NCI-H2227 treated with DMSO at 0.1 percent for 48 hours (cell line): ENCODE measurements around the gene ALS2.
"Not testable (repeated sequence)": the region's sequence is repeated elsewhere in the genome, so short reads cannot be mapped to it uniquely, and the experiment has no call there.

Experiments used
- DNase-seq: peaks from one replicate; lab custom pipeline; 2025; lab: John Stamatoyannopoulos, UW

The ALS2 gene

DNA sequence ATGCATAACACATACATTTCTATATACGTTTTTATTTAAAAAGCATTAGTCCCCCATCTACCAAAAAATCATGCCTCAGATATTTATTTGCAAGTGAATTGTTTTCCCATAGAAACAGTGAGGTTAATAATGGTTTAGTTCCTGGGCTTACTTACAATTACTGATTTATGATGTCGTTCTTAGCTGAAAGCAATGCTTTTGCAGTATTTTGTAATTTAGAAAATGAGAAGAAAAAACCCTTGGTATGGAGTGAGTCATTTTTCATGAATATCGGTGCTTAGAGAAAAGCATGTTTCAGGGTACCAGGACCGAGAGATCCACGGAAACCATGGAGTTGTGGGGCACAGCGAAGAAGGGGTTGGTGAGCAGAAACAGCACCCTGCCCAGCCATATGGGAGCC lies 13.6 kb upstream of the ALS2 start:
- DNase-seq: no peak

DNA sequence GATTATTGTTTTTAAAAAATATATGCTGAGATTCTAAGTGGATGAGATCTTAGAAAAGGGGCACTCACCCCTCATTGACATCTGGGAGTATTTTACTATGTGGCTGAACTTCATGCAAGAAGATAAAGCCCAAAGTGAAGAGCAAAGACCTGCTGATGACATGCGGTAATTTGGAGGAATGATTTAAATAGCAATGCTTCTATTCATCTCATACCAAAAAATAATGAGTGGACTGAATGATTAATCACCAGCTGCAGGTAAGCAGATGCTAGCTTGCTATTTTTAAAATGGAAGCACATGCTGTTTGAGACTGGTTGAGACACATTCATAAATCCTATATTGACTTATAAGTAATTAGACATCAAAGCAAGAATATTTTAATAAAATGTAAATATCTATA lies 12.9 kb upstream of the ALS2 start:
- no peak for DNase-seq

DNA sequence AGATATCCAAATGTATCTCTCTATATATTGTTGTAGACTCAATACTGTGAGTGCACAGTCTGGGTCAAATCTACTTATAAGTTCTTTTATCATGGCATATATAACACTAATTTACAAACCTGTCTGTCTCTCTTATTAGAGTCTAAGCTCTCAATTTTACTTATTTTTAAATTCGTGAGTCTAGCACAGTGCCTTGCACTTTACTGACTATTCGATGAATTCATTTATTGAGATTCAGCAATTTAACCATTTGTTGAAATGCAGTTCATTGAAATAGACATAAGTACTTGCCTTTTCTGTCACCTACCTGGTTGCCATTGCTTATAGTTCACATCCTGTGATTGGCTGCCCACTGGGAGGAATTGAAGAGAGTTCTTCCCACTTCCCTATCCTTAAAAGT lies 10.3 kb upstream of the ALS2 start:
- DNase-seq: no peak

DNA sequence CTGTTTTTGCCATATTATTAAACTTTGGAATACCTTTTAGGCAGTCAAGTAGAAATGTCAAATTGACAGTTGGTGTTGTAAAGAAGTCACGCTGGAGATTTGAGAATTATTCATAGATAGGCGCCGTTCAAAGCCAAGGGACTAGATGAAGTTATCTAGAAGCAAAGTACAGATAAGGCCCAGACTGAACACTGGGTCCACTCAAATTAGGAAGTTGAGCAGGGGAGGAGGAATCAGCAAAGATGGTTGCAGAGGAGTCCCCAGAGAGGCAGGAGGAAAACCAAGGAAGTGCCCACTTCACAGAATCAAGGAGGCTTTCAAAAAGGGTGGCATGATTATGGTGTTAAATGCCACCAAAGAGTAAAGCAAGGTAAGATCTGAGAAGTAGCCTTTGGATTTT lies 9.6 kb upstream of the ALS2 start:
- DNase-seq: no peak

DNA sequence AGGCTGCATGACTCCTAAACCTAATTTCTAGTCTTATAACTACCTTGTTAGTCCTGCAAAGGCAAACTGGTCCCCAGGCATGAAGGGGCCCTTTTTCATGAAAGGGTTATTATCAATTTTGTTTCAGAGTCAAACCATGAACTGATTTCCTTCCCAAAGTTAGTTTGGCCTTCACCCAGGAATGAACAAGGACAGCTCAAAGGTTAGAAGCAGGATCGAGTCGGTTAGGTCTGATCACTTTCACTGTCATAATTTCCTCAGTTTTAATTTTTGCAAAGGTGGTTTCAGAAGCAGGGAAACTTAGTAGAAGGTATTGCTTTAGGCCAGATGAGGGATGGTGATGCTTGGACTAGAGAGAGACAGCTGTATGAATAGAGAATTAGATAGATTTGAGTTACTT lies 8.7 kb upstream of the ALS2 start:
- DNase-seq: no peak

DNA sequence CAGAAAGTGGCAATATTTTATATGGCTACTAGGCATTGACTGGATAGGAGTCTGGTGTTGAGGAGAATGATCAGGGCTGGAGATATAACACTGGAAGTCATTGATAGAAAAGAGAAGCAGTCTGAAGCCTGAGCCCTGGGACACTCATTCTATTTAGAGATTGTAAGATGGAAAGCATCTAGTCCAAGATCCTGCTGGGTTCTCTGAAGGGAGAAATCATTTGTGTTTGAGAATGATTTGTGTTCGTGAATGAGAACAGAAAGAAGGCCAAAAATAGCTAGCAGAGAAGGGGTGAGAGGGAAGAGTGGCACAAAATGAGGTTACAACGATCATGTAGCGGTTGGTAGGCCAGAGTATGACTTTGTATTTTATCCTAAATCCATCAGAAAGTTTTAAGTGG lies 7.6 kb upstream of the ALS2 start:
- DNase-seq: no peak

DNA sequence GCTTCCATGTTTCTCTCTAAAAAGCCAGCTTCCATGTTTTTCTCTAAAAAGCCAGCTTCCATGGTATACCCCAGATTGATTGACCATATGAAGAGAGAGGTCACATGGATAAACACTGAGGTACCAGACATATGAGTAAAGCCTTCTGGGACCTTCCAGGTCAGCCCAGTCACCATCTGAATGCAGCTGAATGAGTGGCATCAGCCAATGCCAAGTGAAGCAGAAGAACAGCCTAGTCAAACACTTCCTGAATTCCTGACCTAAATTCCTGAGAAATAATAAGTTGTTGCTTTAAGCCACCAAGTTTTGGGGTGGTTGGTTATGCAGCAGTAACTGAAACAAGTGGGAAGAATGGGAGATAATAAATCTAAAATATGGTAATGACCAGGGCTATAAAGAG lies 5.7 kb upstream of the ALS2 start:
- DNase-seq: no peak

DNA sequence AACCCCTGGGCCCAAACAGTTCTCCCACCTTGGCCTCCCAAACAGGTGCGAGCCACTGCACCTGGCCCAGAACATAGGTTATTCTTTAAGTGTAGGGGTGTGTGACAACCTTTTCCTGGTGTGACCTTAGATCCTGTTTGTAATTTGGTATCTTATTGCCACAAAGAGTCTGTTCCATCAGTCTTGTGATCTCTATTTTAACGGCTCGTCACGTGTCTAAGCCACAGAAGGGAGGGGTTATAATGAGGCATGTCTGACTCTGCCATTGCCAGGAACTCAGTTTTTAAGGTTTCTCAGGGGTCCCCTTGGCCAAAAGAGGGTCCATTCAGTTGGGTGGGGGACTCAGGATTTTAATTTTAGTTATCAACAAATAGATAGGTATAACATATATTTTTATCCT lies 4.4 kb upstream of the ALS2 start:
- DNase-seq: no peak

DNA sequence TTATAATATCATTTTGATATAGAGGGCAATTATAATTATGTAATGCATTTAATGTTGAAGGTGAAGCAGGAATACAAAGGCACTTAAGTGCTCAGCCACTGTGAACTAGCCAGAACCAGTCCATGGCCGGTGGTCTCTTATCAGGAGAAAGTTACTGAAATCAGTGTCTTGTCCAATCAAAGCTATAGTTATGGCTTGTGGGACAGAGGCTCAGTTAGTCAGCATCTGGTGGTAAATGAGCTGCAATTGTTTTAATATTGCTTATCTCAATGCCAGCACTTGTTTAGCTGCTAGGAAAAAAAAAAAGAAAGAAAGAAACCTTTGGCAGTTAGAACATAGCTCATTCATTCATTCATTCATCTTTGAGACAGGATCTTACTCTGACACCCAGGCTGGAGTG lies 3.8 kb upstream of the ALS2 start:
- no peak for DNase-seq

DNA sequence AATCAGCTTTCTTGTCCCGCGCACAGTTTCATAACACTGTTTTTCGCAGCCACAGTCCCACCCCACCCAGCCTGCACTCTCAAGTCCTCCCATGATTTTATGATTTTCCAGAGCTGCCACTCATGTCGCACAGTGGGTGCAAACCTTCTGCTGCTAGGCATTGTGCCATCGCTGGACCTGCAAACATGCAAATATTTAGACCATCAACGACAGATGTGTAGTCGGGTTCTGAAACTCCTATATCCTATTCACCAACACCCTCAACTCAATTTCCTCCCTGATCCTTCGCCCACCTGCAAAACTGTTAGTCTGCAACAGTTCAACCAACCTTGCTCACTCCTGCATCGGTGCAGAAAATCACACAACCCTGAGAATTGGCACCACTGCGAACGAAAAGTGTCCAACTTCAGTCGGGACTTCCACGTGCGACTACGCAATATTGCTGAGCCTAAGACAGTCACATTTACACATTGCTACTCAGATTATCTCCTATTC lies 871 bp upstream of the ALS2 start:
- peak; percentile 84 for DNase-seq

DNA sequence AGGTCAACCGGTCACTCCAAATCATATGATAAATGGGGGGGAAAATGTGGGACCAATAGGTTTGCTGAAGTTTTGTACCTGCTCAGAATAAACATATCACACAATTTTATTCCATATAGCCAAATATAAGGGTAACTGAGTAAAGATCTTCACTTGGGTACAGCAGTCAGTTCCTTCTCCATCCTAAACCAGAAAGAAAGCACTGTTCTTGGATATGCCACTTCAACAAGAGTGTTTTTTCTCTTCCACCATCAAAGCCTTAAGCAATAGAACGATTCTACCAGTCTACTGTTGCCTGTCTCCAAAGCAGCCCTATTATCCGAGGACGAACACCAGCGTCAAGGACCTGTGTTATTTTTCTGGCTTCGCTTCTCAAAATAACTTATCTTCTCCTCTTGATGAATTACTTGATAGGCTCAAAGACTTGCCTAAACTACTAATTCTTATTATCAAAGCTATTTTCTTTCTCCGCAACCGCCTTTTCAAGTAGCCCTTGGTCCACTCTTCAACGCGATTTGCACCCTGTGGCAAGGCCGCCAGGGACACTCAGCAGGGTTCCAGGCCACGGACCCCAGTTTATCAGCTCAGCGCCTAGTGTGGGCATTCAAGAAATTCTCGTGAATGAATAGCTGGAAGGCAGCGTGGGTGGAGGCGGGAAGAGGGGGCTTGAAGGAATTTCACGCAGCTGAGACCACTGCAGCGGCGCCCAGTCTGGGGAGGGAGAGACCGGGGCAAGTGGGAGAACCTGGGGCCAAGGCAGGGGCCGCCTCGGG lies 646 bp downstream of the ALS2 start:
- DNase-seq: peak; percentile 31

DNA sequence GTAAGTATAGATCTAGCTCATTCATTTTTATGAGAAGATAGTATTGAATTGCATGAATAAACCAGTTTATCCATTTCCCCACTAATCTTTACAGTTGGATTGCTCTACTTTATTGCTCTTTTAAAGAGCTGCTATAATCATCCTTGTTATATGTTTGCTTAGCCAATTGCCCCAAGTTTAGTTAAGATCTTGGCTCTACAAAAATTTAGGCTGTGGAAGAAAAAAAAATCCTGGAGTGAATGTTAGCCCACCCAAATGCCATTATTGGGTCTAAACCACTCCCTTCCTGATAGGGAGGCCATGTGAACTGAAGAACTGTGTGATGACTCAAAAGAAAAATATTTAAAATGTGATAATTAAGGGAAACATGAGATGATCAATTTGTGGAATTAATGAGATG lies 2.9 kb downstream of the ALS2 start:
- DNase-seq: no peak

DNA sequence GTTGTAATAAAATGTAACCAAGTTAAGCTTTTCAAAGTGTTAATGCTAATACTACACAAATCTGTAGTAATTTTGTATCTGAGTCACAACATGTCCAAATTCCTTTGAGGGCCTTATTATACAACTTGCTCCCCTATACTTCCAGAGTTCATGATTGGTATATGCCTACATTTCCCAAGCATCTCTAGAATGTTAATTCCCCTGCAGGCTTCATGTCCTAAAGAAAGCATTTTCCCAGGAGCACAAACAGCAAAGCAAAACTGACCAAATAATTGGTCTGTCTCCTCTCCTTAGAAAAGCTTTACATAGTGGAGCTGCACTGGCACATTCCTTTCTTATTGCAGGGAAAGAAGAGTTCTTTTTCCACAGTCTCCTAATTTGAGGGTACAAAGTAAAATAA lies 3.7 kb downstream of the ALS2 start:
- DNase-seq: no peak

DNA sequence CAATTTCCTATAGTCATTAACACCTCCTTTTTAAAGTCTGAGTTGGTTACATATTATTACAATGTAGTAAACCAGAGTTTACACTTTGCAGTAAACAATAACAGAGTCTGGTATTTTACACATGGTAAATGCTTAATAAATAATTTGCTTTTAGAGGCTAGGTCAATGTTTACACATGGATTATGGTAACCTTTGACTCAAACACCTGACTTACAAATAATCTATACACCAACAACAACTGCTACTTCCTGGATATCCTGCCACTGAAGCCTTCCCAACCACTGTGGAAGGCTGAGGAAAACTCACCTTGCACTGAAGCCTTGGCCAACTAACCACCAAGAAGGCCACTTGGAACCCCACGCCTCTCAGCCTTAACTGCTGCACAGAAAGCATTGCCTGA lies 5.4 kb downstream of the ALS2 start:
- DNase-seq: no peak

DNA sequence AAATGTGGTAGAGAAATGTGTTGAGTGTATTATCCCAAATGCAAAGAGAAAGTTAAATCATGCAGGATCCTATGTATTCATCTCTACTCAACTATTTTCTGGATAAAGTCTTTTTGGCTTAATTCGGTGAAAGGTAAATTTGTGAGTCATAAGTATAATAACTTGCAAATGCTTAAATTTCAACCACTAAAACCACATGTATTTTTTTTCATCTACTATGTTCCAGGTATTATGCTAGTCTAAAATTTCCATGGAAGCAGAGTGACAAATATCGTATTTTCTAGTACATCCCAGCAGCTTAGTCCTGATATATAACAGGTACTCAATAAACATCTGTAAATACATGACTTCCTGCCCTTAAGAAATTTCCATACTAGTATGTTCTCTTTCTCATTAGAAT lies 6.2 kb downstream of the ALS2 start:
- no peak for DNase-seq

DNA sequence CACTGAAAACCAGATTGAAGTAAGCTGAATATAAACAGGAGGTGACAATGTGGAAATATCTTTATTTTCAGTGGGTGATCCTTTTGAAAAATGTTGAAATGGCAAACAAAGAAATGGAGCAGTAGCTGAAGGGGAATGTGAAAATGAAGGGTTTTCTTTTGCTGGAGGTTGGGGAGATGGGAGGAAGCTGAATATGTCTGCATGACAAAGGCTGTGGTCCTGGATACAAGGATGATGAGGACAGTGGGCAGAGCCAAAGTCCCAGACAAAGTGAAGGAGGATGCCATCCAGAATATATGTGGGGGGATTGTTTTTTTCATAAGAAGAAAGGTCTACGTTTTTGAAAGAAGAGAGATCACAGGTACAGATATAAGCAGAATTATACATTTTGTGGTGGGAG lies 6.7 kb downstream of the ALS2 start:
- DNase-seq: no peak

DNA sequence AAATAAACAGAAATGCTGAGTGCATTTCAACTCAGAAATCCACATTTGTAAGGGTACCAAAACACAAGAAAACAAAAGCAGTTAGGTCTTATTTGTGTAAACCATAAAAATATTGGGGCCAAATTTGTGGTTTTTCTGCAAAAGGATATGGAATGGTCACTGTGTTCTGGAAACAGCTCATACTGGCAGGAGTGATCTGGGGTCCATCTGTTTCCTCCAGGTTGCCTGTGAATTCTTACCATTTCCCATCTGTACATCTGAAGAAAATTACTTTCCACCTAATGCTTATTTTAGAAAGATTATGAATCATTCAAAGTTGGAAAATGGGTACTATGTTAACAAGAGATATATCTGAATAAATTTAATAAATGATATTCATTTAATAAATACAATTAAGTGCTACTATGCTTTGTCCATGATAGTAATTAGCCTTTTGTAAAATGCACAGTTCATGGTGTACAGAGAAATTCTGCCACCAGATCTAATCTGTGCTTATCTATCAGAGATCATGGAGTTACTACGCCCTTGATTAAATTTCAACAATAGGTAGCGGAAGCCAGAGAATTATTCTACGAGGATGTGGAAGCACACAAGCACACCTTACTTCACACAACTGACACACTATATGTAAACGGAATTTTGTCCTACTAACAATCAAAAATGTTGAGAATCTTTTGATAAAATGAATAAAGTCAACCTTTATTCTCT lies 10.9 kb downstream of the ALS2 start:
- DNase-seq: no peak

DNA sequence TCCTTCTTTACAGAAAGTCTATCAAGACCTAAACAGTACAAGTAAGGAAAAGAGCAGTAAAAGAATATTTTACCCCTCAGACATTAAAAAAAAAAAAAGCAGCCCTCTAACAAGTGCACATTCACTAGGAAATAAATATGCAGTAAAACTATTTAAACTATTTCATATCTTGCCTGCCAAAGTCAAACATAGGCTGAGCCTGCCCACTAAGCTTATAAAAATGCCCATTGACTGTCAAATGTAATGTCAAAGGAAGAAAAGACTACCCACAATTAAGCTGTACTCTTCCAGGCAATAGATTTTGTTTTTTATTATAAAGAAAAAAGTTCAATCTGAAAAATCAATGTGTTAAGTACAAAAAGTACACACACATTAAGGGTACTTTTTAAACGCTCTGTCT lies 11.8 kb downstream of the ALS2 start:
- DNase-seq: no peak

DNA sequence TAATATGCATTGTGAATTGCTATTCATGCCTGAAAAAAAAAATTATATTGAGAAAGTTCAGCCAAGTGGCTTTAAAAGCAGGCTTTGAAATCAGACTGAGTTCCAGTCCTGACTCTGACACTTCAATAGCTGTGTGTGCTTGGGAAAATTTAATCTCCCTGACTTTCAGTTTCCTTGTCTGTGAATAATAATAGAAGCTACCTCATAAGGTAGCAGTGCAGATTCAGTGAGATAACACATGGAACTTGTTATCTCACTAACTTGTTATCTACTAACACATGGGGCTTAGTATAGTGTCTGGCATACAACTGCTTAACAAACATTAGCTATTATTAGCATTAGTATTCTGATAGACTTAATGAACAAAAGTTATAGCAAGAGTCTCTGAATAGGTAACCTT lies 14.9 kb downstream of the ALS2 start:
- no peak for DNase-seq

DNA sequence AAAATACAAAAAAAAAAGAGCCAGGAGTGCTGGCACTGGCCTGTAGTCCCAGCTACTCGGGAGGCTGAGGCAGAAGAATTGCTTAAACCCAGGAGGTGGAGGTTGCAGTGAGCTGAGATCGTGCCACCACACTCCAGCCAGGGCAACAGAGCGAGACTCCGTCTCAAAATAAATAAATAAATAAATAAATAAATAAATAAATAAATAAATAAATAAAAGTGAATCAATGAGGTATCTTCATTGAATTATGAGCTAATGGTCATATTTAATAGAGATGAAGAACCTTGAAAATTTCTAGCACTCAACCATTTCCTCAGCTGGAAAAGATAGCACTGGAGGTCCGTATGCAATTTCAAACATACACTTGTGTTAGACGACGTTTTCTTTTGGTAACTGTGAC lies 16.3 kb downstream of the ALS2 start:
- DNase-seq: not testable (repeated sequence)

DNA sequence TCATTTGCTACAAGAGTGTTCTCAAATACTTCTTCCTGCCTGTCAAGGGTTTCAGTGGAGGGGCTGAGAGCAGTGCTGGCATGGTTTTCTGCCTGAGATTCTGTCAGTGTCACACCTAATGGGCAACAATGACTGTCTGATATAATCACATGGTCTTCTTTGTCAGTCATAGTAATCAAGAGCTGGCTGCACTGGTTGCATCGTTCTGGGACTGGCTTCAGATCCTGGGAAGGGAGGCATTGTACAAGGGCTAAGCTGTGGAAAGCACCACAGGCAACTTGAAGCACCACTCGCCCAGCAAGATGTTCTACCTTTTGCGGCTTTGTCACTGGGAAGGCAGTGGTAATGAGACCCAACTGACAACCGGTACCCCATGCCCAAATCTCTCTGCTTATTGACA lies 19.6 kb downstream of the ALS2 start:
- DNase-seq: no peak

DNA sequence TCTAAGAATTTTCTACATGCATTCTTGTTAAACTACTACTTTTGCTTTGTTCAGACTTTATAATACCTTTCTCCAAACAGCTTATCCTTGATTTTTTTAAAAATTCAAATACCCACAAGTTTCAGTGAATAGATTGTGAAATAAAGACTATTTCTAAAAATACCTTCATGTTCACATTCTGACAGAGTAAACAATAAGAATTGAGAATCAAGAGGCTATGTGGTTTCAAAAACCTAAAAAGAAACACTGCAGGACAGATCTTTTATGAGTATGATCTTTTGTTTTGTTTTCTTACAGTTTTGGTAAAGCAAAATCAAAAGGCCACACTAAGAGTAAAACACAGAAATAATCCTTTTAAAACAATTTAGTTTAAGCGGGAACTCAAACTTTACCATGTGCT lies 21.2 kb downstream of the ALS2 start:
- no peak for DNase-seq

DNA sequence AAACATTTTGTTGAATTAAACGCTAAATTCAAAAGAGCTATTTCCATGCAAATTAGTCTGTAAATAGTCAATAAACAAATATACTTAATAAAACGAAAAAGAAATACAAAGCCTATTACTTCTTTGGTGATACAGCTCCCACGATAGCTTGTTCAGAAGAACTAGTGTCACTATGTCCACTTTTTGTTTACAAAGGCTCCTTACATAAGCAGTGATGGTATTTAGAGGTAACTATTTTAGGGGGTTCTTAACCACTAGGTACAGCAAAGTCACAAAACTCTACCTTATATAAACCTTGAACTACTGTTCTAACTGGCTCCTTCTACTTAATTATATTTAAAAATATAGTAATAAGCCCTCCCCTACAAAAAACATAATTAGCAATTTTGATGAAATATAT lies 21.9 kb downstream of the ALS2 start:
- no peak for DNase-seq

DNA sequence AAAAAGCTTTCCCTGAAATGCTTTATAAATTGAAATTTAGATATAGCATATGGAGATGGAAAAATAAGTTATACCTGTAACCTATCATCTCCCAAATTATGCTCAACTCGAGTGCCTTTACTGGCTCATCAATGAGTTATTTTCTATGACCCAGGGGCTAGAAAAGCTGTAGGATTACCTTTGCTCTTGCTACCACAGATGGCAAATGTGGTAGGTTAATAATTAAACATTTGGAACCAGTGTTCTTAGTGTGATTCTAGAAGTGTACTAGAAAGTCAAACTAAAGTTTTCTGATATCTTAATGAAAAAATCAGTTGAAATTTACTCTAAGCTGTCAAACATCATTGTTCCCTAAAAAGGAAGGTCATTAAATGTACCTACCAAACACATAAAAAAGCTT lies 22.5 kb downstream of the ALS2 start:
- DNase-seq: no peak
